ENCODE data around the gene CT45A7. TPM values are rescaled to one million over a fixed set of nuclear protein-coding genes. Genes with fewer than 3 reads are reported as not detected.

The CT45A7 gene
- not detected in 2 replicates for total RNA-seq

GRCh38 chrX:135837180-135837579, at the start of gene CT45A7:
TSS of gene CT45A7 (minus strand) at chrX:135837280. CDS start at chrX:135833533, 3,747 bp downstream.

GRCh38 chrX:135871712-135872111, 34.6 kb upstream of the CT45A7 start, which contains the start of gene CT45A9:
TSS of gene CT45A9 (minus strand) at chrX:135871812. CDS start at chrX:135868061, 3,751 bp downstream.

GRCh38 chrX:135854438-135854837, 17.4 kb upstream of the CT45A7 start, which contains the start of gene CT45A8:
TSS of gene CT45A8 (minus strand) at chrX:135854538. CDS start at chrX:135850783, 3,755 bp downstream.

GRCh38 chrX:135819912-135820311, 17.2 kb downstream of the CT45A7 start, which contains the start of gene CT45A2:
TSS of gene CT45A2 (minus strand) at chrX:135820012. CDS start at chrX:135816265, 3,747 bp downstream.

GRCh38 chrX:135802687-135803086, 34.4 kb downstream of the CT45A7 start, which contains the start of gene CT45A6:
TSS of gene CT45A6 (minus strand) at chrX:135802787. CDS start at chrX:135798993, 3,794 bp downstream.

GRCh38 chrX:135785403-135785802, 51.7 kb downstream of the CT45A7 start, which contains the start of gene CT45A5:
TSS of gene CT45A5 (minus strand) at chrX:135785503. CDS start at chrX:135781729, 3,774 bp downstream.

Other genes with a start within 250 kb of the CT45A7 start
- gene CT45A1, start 123.6 kb downstream of the CT45A7 start, total RNA-seq = not detected in 2 replicates
- gene CT45A3, start 69.1 kb downstream of the CT45A7 start, total RNA-seq = not detected in 2 replicates
- not detected in 2 replicates for gene CT45A5, start 51.8 kb downstream of the CT45A7 start, total RNA-seq
- not detected in 2 replicates for gene CT45A6, start 34.5 kb downstream of the CT45A7 start, total RNA-seq
- not detected in 2 replicates for gene CT45A2, start 17.3 kb downstream of the CT45A7 start, total RNA-seq
- gene CT45A8, start 17.3 kb upstream of the CT45A7 start, total RNA-seq = not detected in 2 replicates
- not detected in 2 replicates for gene CT45A9, start 34.5 kb upstream of the CT45A7 start, total RNA-seq
- not detected in 2 replicates for gene CT45A10, start 56.2 kb upstream of the CT45A7 start, total RNA-seq
- not detected in 2 replicates for gene SAGE1, start 56.4 kb upstream of the CT45A7 start, total RNA-seq
- gene MMGT1, start 136.7 kb upstream of the CT45A7 start, total RNA-seq = 14.5 and 15.7 TPM in 2 replicates
- gene SLC9A6, start 148.2 kb upstream of the CT45A7 start, total RNA-seq = 7.7 and 9.8 TPM in 2 replicates

All from mesangial cell (primary cell).